ENCODE measurements around the gene ZC3H10. TPM values are rescaled to one million over a fixed set of nuclear protein-coding genes. Genes with fewer than 3 reads are reported as not detected.
"Not testable (repeated sequence)": the region's sequence is repeated elsewhere in the genome, so short reads cannot be mapped to it uniquely, and the experiment has no call there.

ZC3H10 gene
- total RNA-seq, 1 donor from 2014 or later: 11.6 TPM

DNA sequence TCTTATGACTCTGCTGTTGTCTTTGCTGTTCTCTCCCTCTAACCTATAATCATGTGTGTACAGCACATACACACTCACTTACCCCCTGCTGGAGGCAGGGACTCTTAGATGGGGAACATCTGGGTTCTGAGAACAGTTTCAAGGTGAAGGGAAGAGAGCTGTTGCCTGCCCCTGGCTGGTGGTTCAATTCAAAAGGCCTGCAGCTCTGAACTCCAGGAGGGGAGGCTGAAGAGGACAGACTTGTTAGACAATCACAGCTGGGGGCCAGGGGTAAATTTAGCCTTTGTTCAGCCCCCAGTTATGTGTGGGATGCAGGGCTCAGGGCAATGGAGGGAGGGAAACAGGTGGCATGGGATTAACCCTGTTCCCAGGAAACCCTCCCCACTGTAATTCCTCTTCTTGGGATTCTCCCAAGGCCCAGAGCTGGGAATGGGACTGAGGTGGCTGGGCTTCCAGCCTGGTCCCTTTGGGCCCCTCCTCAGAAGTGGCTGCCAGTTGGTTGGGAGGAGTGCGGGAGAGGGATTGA lies 36.2 kb downstream of the ZC3H10 start:
- H3K27ac Mint-ChIP-seq: peak overlapping the region; percentile 41
- H3K27me3 Mint-ChIP-seq: peaks cover 3% of the 10 kb centered on the region
- H3K9me3 Mint-ChIP-seq: no peaks in the 10 kb centered on the region
- DNase-seq (ENCODE audit: extremely low spot score, unreplicated experiment): no peak
- peaks cover 14% of the 10 kb centered on the region for H3K36me3 Mint-ChIP-seq
- H3K4me1 Mint-ChIP-seq (ENCODE audit: unreplicated experiment): peaks cover 39% of the 10 kb centered on the region
- peak overlapping the region; percentile 64 for H3K4me3 Mint-ChIP-seq
- TF ChIP-seq, protein P1, sequence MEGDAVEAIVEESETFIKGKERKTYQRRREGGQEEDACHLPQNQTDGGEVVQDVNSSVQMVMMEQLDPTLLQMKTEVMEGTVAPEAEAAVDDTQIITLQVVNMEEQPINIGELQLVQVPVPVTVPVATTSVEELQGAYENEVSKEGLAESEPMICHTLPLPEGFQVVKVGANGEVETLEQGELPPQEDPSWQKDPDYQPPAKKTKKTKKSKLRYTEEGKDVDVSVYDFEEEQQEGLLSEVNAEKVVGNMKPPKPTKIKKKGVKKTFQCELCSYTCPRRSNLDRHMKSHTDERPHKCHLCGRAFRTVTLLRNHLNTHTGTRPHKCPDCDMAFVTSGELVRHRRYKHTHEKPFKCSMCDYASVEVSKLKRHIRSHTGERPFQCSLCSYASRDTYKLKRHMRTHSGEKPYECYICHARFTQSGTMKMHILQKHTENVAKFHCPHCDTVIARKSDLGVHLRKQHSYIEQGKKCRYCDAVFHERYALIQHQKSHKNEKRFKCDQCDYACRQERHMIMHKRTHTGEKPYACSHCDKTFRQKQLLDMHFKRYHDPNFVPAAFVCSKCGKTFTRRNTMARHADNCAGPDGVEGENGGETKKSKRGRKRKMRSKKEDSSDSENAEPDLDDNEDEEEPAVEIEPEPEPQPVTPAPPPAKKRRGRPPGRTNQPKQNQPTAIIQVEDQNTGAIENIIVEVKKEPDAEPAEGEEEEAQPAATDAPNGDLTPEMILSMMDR (conservative IDR thresholded peaks at IDR 0.05): no peak

DNA sequence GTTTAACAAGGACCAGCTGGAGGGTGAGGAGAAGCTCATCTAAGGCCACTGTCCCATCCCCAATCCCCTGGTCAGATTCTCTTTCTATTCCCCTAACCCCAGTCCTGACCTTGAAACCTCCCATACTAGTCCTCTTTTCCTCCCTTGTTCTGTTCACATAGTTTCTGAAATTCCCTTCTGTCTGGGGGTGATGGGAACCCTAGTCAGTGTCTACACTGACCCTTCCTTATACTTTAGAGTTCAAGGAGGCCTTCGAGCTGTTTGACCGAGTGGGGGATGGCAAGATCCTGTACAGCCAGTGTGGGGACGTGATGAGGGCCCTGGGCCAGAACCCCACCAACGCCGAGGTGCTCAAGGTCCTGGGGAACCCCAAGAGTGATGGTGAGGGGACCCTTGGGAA lies 36.8 kb downstream of the ZC3H10 start:
- no peak for DNase-seq (ENCODE audit: extremely low spot score, unreplicated experiment)
- TF ChIP-seq, protein P1 (conservative IDR thresholded peaks at IDR 0.05): no peak
- Mint-ChIP-seq H3K4me1 (ENCODE audit: unreplicated experiment) (peaks cover 44% of the 10 kb centered on the region), H3K27ac (peak overlapping the region; percentile 71), H3K36me3 (peaks cover 18% of the 10 kb centered on the region), H3K9me3 (no peaks in the 10 kb centered on the region), H3K4me3 (peak overlapping the region; percentile 64), H3K27me3 (peaks cover 3% of the 10 kb centered on the region)

- peaks cover 23% of the 10 kb centered on the region for H3K36me3 Mint-ChIP-seq
- peaks cover 48% of the 10 kb centered on the region for H3K4me1 Mint-ChIP-seq (ENCODE audit: unreplicated experiment)
- TF ChIP-seq, protein P1 (conservative IDR thresholded peaks at IDR 0.05): no peak
Observed at GRCh38 chr12:56155256-56155845, 37.3 kb downstream of the ZC3H10 start.

GRCh38 chr12:56156464-56157200 lies 38.6 kb downstream of the ZC3H10 start:
- peaks cover 33% of the 10 kb centered on the region for H3K36me3 Mint-ChIP-seq
- peak overlapping the region; percentile 100 for H3K4me3 Mint-ChIP-seq
- DNase-seq (ENCODE audit: extremely low spot score, unreplicated experiment); H3K9me3 Mint-ChIP-seq; H3K27me3 Mint-ChIP-seq: not testable (repeated sequence)
- H3K27ac Mint-ChIP-seq: peak overlapping the region; percentile 100
- peaks cover 51% of the 10 kb centered on the region for H3K4me1 Mint-ChIP-seq (ENCODE audit: unreplicated experiment)

More at GRCh38 chr12:56155256-56155845, 37.3 kb downstream of the ZC3H10 start:
- Mint-ChIP-seq H3K27me3 (peaks cover 3% of the 10 kb centered on the region), H3K9me3 (no peaks in the 10 kb centered on the region), H3K27ac (peak overlapping the region; percentile 71), H3K4me3 (peak overlapping the region; percentile 64)
- no peak for DNase-seq (ENCODE audit: extremely low spot score, unreplicated experiment)

DNA sequence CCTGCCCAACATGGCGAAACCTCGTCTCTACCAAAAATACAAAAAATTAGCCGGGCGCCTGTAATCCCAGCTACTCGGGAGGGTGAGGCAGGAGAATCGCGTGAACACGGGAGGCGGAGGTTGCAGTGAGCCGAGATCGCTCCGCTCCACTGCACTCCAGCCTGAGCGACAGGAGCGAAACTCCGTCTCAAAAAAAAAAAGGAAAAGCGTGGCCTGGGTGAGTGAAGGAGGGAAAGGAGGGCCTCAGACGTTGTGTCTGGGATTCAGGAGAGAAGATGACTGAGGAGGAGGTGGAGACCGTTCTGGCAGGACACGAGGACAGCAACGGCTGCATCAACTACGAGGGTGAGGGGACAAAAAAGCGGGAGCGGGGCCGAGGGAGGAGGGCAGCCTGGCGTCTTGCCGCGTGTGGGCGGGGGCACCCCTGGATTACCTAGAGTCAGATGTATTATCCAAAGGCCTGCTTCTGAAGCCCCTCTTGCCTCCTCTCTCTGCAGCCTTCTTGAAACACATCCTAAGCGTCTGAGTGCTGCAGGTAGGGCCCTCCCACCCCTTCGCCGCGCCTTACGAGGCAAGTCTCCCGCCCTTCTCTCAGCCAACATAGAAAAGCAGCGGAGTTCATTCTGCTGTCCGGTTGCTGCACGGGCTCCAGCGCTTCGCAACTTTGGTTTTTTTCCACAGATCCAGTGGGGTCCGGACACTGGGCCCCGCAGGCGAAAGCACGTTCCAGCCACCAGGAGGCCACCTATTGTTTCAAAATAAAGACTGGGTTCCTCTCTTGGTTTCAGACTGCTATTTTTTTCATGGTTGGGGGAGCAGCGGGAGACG lies 39.3 kb downstream of the ZC3H10 start:
- Mint-ChIP-seq H3K36me3 (peaks cover 37% of the 10 kb centered on the region), H3K4me3 (peak overlapping the region; percentile 100), H3K27ac (peak overlapping the region; percentile 100), H3K27me3 (peaks cover 3% of the 10 kb centered on the region), H3K9me3 (no peaks in the 10 kb centered on the region), H3K4me1 (ENCODE audit: unreplicated experiment) (peaks cover 52% of the 10 kb centered on the region)
- DNase-seq (ENCODE audit: extremely low spot score, unreplicated experiment): peak; percentile 80
- TF ChIP-seq, protein P1 (conservative IDR thresholded peaks at IDR 0.05): peak; percentile 77
